Renal cortical epithelial cell (primary cell): Measurements from ENCODE around the gene TBX3. TPM values are rescaled to one million over a fixed set of nuclear protein-coding genes. Genes with fewer than 3 reads are reported as not detected.

Experiments
- DNase-seq: peaks from one replicate; pipeline ENCODE4 v3.0.0-alpha.2; 2011; ENCODE audit warnings: low read depth
- total RNA-seq: library from RNA; depleted of rRNA; stranded (reverse); fragments of >200 nt; gene quantifications from 2 replicates; pipeline ENCODE4 v1.2.3, GENCODE V29; 2014

Gene TBX3
- total RNA-seq, 1 donor from 2014 or later, result 6.3 TPM

GRCh38 chr12:114696443-114697242 lies 12.7 kb upstream of the TBX3 start:
- no peak for DNase-seq

GRCh38 chr12:114695305-114695592 lies 11.3 kb upstream of the TBX3 start:
- DNase-seq, result no peak

- no peak for DNase-seq
Measured at GRCh38 chr12:114694436-114695304, 10.7 kb upstream of the TBX3 start.

- DNase-seq, result no peak
Measured at GRCh38 chr12:114693532-114693931, 9.6 kb upstream of the TBX3 start.

- no peak for DNase-seq
Measured at GRCh38 chr12:114693059-114693531, 9.1 kb upstream of the TBX3 start.

- no peak for DNase-seq
Measured at GRCh38 chr12:114692186-114693058, 8.4 kb upstream of the TBX3 start.

- DNase-seq, result no peak
Measured at GRCh38 chr12:114691763-114692185, 7.8 kb upstream of the TBX3 start.

- no peak for DNase-seq
Measured at GRCh38 chr12:114691196-114691595, 7.2 kb upstream of the TBX3 start.

GRCh38 chr12:114690267-114691135 lies 6.5 kb upstream of the TBX3 start:
- no peak for DNase-seq

- no peak for DNase-seq
Measured at GRCh38 chr12:114689075-114689994, 5.4 kb upstream of the TBX3 start.

GRCh38 chr12:114688256-114688845 lies 4.4 kb upstream of the TBX3 start:
- no peak for DNase-seq

GRCh38 chr12:114687802-114688201 lies 3.8 kb upstream of the TBX3 start:
- DNase-seq, result no peak

- DNase-seq, result no peak
Measured at GRCh38 chr12:114686773-114687500, 3.0 kb upstream of the TBX3 start.

GRCh38 chr12:114686426-114686772 lies 2.4 kb upstream of the TBX3 start:
- DNase-seq, result no peak

- DNase-seq, result no peak
Measured at GRCh38 chr12:114685869-114686268, 1.9 kb upstream of the TBX3 start.

GRCh38 chr12:114685320-114685781 lies 1.4 kb upstream of the TBX3 start:
- no peak for DNase-seq

- no peak for DNase-seq
Measured at GRCh38 chr12:114684870-114685273, 897 bp upstream of the TBX3 start.

GRCh38 chr12:114683709-114684097 lies 272 bp downstream of the TBX3 start:
- DNase-seq, result no peak
